Forelimb muscle (tissue), 1 donor: ENCODE measurements around the gene ABLIM2. TPM values are rescaled to one million over a fixed set of nuclear protein-coding genes. Genes with fewer than 3 reads are reported as not detected.

Experiments used
- DNase-seq: peaks from one replicate; pipeline ENCODE4 v3.0.0-alpha.2; 2013; ENCODE audit warnings: low read depth
- polyA plus RNA-seq: library from polyadenylated mRNA; unstranded; fragments of 120-200 nt; gene quantifications from one replicate; pipeline ENCODE4 v1.2.1, GENCODE V29; 2013; ENCODE audit not compliant: insufficient read length

The ABLIM2 gene
- polyA plus RNA-seq, 1 donor, result 17.0 TPM

DNA sequence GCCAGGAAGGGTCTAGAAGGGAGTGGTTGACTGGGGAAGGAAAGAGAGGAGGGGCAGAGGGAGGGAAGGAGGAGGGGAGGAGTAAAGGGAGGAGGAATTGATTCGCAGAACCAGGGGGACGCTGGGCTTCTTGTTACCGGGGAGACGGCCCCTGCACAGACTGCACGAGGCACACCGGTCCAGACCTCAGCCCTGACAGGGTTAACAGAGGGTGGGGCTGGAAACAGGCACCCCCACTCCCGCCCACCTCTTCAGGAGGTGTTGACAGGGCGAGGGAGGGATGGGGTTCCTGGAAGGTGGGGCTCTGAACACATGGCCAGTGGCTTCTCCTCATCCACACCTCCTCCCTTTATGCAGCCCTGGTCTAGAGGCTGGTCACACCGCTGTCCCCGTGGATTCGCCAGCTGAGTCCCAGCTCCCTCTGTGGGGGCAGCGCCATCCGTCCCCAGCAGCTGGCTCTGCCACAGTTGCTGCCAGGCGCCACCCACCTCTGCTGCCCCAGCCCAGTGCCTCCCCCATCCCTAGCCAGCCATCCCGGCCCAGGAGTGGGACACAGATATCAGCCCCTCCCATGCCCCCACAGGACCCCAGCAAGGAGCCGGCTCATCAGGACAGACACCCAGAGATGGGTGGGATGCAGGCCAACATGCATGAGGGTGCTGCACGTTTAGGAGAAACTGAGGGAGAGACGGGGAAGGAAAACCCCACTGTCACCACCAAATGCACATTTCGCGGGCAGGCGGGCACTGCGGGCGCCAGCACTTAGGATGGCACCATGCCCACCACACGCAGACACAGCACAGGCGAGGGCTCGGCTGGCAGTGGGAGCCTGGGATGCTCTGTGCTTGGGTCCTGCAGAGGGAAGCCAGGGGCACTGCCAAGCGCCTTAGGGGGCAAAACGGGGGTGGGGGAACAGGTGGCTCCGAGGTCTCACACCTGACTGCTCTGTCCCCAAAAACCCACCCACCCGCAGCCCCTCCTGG lies 87.6 kb downstream of the ABLIM2 start:
- no peak for DNase-seq

DNA sequence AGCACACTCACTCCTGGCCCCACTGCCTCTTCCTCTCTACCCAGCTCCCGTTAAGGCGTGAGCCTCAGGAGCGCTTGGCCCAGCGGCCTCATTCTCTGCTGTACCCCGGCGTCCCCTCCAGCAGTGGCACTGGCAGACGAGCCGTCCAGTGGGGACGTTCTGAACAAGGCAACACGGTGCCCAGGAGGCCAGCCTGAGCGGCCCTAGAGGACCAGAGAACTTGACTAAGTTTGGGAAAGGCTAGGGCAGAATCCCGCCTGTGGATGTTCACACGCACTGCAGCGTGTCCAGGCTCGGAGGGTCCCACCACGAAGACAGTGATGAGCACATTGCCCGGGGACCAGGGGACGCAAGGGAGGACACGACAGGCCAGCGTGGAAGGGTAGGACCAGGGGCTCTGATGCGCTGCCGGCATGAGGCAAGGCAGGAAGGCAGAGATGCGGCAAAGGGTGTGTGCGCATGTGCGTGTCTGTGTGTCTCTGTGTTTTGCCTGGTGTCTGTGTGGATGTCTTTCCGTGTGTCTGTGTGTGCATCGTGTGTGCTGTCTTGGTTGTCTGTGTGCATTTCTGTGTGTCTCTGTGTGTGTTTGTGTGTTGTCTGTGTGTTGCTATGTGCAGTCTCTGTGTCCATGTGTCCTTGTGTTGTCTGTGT lies 89.4 kb downstream of the ABLIM2 start:
- DNase-seq, result no peak

DNA sequence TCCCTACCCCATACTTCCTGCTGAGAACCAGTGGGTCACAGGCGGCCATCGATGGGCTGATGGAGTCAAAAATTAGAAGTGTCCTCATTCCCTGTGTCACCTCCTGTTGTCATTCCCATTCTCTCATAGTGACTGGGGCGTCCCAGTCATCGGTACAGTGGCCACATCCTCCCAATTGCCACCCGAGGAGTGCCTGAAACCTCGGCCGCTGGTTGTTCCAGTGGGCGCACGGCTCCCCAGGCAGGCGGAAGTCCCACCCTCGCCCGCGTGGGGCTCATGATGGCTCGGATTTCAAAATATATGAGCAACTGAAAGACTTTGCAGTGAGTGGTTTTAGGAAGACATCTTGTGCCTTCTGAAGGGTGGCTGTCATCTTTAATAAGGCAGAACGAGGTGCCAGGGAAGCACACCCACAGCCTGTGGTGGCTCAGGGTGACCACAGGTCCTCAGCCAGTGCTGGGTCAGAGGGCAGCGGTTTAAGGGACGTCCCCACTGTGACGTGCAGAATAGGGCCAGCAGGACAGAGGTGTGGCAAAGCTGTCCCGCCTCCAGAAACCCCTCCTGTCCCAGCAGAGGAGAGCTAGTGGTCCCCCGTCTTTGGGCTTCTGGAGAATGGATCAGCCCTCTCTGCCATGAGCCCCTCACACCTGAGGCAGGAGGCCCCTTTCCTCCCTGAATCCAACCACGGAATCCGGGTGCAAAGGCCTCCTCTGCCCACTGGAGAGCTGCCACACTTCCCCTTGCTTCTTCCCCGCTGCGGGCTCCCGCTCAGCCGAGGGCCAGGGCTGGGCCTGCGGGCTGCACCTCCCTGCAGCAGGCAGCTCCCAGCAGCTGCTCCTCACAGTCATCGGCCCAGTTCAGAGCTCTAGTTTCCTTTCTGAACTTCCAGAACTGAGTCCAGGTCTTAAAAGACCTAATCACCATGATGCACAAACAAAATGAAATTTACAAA lies 90.4 kb downstream of the ABLIM2 start:
- DNase-seq, result no peak

DNA sequence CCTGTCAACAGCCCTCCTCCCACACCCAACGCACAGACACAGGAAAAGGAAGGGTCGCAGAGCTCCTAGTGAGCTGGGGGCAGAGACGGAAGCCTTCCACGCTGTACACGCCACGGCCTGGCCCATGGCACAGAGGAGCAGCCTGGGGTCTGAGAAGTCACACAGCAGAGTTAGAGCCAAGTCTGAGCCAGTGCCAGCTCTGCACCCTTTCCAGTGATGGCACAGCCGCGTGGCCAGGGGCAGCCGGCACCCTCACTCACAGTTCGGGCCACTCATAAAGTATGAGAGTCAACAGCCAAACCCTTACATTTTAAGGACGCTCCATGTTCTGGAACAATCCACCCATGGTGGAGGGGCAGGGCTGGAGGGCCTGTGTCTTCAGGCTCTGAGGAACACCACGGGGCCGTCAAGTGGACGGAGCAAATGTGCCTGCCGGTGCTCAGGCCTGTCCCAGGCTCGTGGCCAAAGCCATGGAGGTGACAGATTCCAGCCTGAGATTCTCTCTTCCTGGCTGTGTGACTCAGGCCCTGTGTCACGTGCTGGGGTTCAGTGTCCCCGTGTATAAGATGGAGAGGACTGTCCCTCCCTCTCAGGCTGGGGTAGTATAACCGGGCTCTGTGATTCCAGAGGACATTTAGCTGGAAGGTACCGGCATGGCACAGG lies 91.2 kb downstream of the ABLIM2 start:
- no peak for DNase-seq

DNA sequence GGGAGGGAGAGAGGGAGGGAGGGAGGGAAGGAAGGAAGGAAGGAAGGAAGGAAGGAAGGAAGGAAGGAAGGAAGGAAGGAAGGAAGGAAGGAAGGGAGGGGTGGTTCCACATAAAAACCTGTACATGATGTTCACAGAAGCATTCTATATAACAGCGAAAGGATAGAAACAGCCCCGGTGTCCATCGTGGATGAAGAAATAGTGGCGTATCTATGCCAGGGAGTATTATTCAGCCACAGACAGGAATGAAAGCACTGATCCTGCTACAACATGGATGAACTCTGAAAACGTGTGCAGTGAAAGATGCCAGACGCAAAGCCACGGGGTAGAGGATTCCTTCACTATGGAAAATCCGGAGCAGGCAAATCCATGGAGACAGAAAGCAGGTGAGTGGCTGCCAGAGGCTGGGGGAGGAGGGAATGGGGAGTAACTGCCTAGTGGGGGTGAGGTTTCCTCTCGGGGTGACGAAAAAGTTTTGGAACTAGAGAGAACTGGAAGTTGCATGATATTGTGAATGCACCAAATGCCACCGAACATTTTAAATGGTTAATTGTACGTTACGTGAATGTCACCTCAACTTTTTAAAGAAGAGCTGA lies 92.2 kb downstream of the ABLIM2 start:
- DNase-seq, result no peak

DNA sequence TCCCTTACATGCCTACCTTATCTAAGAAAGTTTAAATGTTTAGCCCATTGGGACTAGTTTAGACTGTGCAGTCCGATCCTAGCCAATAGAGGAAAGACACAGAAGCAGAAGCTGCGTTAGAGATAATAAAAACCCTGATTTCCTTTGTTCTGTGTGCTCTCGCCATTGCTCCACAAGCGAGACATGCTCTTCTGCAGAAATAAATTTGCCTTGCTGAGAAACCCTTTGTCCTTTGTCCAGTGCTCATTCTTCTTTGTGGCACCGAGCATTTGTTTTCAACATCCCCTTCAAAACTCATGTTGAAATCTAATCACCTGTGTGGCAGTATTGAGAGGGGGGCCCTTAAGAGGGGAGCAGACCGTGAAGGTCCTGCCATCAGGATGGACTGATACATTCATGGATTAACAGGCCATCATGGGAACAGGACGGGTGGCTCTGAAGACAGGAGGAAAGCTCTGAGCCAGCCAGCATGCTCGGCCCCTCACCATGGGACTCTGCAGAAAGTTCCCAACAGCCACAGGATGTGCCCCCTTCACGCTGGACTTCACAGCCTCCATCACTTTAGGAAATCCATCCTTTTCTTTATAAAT lies 94.5 kb downstream of the ABLIM2 start:
- DNase-seq, result no peak

DNA sequence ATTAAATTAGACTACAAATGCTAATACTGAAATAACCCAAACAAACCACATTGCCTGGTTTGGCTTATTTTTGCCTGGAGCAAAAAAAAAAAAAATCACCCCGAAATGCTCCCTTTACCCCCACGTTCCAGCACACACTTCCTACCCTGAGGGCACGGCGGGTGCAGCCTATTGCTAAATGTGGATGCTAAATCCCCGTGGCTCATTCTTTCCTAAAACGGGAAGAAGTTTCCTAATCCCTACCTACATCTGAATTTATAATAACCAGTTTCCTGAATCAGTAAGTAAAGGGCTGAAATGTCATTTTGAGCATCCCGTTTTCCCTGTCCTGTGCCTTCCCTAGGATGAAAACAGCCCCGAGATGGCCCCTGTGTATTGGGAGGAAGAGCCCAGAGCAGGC lies 97.0 kb downstream of the ABLIM2 start:
- DNase-seq, result no peak

DNA sequence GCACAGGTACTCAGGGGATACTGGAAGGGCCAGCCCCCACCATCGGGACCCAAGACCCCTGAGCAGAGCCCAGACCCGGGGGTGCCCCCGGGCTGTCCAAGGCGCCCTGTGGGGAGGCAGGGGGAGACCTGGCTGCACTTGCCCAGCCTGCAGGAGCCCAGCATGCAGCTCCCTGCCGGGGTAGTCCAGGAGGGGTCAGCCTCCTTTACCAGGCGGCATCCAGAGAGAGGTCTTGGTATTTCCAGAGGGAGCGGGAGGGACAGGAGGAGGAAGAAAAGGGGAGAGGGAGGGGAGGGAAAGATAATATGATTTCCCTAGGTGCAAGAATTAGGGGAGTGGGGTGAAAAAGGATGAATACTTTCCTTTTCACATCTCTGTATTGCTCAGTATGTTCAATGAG lies 97.5 kb downstream of the ABLIM2 start:
- DNase-seq, result no peak

DNA sequence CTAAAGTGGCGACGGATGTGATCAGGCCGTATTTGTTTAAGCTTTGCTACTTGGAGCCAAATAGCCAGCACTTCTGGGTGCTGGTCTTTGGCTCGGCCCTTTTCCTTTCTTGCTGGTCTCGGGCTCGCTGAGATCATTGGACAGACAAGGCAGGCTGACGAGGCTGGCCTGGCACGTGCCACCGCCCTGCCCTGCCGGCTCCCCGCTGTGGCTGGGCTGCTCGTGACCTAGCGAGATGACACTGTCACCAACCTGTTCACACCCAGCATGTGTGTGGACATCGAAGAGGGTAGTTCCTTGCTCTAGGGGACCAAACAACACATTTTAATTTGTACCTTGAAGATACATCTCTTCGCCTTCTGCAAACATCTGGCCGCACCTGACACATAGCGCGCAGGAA lies 98.0 kb downstream of the ABLIM2 start:
- no peak for DNase-seq

DNA sequence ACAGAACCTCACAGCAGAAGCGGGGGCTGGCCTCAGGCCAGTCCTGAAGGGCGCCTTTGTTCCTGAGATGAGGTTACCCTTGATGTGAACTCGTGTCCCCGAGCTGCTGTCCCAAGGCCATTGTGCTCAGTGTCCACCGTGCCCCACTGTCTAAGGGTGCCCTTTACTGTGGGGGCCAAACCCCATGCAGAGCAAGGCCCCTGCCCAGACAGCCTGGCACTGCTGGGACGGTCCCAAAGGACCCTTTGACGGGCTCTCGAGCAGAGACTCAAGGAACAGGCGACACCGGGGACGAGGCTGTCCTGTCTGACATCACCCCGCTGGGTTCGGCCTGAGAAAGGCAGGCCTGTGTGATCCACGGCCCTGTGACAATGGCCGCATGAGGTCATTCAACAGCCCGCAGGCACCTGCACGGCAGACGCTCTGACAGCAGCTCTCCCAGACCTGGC lies 100.6 kb downstream of the ABLIM2 start:
- DNase-seq, result no peak

DNA sequence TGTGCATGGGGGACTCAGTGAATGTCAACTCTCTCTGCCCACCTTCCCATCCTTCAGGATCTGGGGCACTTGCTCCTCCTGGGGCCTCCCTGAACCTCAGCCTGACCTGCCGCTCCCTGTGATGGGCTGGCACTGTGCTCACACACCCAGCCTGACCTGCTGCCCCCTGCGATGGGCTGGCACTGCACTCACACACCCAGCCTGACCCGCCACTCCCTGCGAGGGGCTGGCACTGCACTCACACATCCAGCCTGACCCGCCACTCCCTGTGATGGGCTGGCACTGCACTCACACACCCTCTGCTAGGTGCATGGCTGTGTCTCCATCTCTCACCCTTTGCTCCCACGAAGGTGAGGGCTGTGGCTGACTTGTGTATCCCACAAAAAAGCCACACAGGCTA lies 103.4 kb downstream of the ABLIM2 start:
- DNase-seq, result no peak

DNA sequence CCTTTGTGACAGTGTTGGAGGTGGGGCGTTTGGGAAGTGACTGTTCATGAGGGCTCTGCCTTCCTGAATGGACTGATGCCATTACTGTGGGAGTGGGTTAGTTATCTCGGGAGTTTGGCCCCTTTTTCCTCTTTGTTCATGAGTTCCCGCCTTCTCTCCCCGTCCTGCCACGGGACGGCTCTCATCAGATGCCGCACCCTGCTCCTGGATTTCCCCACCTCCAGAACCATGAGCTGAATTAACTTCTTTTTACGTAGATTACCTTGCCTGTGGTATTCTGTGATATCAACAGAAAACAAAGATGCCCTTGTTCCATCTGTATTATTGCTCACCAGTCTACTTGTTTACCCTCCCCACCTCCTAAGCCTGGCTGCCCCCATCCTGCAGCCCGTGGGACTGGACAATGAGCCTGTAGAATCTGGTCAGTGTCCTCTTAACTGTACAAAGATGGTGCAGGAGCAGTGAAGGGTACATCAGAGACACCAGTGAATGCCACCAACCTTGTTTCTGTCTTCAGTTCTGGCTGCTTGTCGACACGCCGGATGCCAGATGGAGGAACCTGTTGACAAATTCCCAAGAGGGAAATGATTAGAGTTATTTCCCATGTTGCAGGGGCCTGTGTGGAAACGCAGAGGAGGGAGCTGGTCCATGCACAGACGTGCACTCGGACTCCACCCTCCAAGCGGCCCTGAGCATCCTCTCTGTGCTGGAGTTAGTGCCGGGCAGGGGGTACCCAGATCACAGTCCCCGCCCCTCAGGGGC lies 104.7 kb downstream of the ABLIM2 start:
- no peak for DNase-seq

DNA sequence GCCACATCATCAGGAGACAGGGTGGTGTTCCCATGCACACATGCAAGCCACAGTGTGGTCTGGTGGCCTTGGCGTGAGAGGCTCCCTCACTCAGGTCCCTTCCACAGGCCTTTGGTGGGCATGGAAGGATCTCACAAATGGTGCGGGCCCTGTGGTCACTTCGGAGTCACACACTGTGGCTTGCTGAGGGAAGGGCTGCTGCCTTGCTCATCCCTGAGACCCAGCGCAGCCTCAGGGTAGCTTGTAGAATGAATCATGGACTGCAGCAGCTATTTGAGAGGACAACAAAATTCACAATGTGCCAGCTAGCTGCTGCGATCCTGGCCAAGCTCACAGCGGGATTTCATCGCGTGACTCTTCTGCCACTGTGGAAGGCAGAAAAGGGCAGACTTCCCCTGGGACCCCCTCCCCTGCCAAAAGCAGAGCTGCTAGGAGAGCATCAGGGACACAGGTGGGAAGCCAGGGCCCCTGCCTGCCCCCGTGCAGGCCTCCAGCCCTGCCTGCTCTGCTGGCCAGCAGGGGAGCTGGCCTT lies 106.4 kb downstream of the ABLIM2 start:
- DNase-seq, result no peak

DNA sequence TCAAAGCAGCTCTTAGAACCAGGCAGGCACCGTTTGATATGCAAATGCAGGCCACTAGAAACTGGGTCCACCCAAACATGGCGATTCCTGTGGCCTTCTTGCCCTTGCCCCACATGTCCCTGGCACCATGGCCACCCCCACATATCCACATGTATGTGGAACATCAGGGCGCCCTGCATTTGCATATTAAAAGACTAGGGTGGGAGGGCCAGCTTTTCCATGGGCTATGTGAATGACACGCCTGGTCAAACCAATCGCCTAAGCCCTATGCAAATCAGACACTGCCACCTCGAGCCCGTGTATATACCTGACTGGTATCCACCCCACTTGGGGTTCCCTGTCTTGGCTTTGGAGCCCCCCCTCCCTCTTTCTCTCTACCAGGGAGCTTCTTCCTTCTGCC lies 107.0 kb downstream of the ABLIM2 start:
- no peak for DNase-seq

DNA sequence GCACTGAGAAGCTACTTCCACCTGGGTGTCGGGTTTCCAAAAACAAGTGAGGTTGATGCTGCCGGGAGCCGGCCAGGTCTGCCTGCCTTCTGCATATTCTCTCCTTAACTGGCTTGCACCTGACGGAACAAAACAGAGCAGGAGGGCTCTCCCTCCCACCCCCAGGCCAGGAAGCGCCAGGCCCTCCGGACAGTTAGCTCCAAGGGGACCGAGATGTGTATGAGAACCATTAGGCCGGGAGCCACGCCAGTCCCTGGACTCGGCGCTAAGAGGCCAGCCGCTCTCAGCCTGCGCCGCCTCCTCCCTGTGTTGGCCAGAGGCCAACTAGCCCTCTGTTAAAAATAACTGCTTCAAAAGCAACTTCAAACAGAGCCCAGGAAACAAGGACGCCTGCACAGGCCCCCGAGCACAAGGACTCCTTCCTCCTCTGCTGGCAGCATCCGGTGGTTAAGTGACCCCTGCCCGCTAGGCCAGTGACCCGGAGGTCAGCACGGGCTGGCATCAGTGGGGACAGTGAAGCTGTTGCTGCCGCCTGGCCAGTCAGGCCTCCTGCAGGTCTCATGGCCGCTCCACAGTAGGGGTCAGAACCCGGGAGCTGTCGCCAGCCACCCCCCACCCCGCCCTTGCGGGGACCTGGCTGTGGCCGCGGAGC lies 107.9 kb downstream of the ABLIM2 start:
- peak; percentile 31 for DNase-seq

DNA sequence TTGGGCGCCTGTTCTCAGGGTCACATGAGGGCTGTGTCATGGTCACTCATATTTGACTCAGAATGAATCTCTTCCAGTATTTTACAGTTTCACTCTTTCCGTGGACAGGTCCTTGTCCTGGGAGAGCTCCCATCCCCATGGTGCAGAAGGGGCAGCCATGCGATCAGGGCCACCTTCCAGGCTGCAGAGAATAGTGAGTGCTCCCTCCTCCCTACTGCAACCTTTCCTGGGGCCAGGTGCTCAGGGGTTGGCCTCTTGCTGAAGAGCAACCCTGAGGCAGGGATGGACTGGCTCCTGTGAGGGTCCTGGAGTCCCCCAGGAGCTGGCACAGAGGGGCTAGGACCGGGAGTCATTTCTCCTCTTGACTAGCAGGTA lies 108.4 kb downstream of the ABLIM2 start:
- DNase-seq, result no peak

DNA sequence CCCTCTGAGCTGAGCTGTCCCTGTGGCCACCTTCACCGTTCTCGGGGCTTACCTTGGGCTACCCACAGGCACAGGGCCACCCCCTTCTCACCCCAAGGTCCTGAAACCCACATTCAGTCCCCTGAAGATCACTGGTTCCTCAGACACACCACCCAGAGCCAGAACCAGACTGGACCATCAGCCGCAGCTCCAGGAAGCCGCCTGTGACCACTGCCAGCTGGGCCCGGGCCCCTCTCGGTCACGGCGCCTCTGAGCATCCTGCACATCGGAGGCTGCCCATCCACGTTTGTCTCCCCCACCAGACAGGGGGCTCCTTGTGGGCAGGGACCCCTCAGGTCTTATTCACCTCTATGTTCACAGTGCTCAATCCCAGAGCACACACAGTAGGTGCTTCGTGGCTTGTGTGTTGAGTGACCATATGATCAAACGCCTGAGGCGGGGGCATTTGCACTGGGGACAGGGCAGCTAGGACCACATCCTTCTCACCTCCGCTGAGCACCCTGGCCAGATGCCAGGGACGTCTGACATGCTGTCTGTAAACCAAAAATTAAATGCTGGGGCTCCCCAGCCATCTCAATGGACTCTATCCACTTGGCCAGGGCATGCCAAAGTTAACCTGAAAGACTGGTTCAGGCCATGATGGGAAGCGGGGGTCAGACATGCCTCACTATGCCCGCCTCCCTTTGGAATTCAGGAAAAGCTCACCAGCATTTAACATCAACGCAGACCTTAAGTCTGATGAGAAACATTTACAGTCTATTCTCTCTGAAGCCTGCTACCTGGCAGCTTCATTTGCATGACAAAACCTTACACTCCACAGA lies 109.5 kb downstream of the ABLIM2 start:
- DNase-seq, result no peak
